GM06990 (cell line): ENCODE results near the gene AKNA.
"Not testable (repeated sequence)": the region's sequence is repeated elsewhere in the genome, so short reads cannot be mapped to it uniquely, and the experiment has no call there.

Experiments used
- DNase-seq: peaks from one replicate; pipeline ENCODE4 v3.0.0-alpha.2; 2011; ENCODE audit not compliant: insufficient read length; ENCODE audit errors: extremely low read depth
- H3K27me3 ChIP-seq: replicated peaks from 2 replicates; pipeline ENCODE4 v1.6.0; 2011; ENCODE audit warnings: low read length; ENCODE audit not compliant: control insufficient read depth, insufficient read depth
- H3K36me3 ChIP-seq: 2 replicates; pipeline ENCODE4 v1.5.1; 2011; ENCODE audit warnings: low read length; ENCODE audit not compliant: control insufficient read depth, insufficient read depth
- H3K4me3 ChIP-seq: replicated peaks from 2 replicates; pipeline ENCODE4 v1.5.1; 2011; ENCODE audit warnings: low read depth, mild to moderate bottlenecking, control low read depth, low read length
- TF ChIP-seq, protein P1 (sequence below): IDR thresholded peaks from 2 replicates; pipeline ENCODE4 v1.5.1; 2011; ENCODE audit warnings: low read length, control low read depth, mild to moderate bottlenecking, inconsistent platforms; ENCODE audit not compliant: insufficient read depth, poor library complexity, severe bottlenecking

Gene AKNA

DNA sequence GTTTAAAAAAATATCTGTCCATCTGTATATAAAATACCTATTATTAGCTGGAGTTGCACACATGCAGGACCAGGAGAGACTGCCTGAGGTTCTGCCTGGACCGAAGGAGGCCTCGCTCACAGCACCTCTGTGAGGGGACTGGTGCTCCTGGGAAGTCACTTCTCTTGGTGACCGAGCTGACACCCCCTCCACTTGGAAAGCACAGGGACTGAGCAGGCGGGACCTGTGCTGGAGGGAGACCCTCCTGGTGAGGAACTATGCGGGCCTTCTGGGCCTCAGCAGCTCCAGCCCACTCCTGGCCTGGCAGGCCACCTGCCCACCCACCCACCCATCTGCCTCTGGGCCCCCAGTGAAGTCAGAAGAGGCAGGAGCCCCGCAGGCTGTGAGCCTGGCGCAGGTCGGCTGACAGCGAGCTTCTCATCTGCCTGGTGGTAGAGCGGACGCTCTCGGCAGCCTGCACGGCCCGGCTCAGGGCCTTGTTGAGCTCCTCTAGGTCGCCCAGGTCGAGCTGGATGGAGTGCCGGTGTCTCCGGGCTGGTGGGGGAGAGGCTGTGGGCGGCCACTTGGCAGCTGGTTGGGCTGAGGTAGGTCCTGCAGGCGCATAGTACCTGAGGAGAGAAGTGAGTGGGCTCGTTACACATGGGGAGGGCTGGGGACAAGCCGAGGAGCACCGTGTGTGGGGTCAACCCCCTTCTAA, 50.9 kb downstream of the AKNA start:
- no peaks in the 10 kb centered on the region for H3K27me3 ChIP-seq
- peaks cover 49% of the 10 kb centered on the region for H3K36me3 ChIP-seq
- no peak overlapping the region for H3K4me3 ChIP-seq
- TF ChIP-seq, protein P1, sequence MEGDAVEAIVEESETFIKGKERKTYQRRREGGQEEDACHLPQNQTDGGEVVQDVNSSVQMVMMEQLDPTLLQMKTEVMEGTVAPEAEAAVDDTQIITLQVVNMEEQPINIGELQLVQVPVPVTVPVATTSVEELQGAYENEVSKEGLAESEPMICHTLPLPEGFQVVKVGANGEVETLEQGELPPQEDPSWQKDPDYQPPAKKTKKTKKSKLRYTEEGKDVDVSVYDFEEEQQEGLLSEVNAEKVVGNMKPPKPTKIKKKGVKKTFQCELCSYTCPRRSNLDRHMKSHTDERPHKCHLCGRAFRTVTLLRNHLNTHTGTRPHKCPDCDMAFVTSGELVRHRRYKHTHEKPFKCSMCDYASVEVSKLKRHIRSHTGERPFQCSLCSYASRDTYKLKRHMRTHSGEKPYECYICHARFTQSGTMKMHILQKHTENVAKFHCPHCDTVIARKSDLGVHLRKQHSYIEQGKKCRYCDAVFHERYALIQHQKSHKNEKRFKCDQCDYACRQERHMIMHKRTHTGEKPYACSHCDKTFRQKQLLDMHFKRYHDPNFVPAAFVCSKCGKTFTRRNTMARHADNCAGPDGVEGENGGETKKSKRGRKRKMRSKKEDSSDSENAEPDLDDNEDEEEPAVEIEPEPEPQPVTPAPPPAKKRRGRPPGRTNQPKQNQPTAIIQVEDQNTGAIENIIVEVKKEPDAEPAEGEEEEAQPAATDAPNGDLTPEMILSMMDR, result no peak
- no peak for DNase-seq

DNA sequence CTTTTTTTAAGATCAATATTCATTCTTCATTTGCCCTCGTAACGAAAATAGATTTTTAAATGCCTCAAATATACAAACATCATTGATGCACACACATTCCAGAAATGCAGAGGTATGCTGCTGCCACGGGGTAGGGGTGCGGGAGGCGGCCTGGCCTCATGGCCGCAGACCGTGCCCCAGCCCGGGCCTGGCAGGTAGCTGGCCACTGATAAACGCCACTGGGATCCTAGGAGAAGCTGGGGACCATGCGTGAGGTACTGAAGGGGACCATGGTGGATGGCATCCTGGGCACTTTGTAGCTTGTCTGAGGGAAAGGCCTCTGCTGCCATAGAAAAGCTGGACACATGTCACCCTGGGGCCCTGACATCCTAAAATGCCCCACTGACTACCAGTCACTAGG, 51.6 kb downstream of the AKNA start:
- H3K36me3 ChIP-seq, result peaks cover 43% of the 10 kb centered on the region
- no peak for DNase-seq
- no peak overlapping the region for H3K4me3 ChIP-seq
- H3K27me3 ChIP-seq, result no peaks in the 10 kb centered on the region
- TF ChIP-seq, protein P1, result no peak

DNA sequence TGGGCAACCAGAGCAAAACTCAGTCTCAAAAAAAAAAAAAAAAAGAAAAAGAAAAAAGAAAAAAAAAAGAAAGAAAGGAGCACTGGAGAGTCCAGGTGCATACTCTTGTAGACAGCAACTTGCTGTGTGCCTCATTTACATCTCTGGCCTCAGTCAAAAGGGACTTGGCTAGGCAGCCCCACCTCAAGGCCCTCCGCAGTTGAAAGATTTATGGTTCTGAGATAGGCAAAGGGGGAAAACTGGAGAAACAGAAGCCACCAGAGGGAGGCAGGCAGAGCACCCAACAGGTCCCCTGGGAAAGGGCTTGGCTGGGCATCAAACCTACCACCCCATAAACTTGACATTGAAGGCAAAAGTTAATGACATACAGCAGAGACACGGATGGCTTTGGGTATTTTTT, 52.0 kb downstream of the AKNA start:
- Histone ChIP-seq H3K4me3 (no peak overlapping the region), H3K36me3 (peaks cover 41% of the 10 kb centered on the region), H3K27me3 (no peaks in the 10 kb centered on the region)
- TF ChIP-seq, protein P1, result no peak
- no peak for DNase-seq

DNA sequence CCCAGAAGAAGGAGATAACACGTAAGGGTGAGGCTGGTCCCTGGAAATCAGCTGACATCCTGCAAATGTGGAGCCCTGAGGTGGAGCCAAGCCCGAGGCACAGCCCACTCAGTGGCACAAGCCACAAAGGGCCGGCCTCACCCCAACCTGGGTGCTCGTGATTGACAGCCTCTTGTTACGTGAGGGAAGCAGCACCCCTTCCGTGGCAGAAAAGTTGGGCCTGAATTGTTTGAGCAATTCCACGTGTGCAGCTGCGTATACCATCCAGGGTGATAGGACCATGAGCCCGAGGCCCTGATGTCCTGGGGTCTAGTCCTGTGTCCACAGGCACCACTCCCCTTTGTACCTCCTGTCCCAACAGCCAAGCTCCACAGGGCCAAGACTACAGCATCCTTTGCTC, 53.3 kb downstream of the AKNA start:
- H3K27me3 ChIP-seq, result no peaks in the 10 kb centered on the region
- H3K36me3 ChIP-seq, result peaks cover 36% of the 10 kb centered on the region
- DNase-seq, result no peak
- TF ChIP-seq, protein P1, result no peak
- no peak overlapping the region for H3K4me3 ChIP-seq

DNA sequence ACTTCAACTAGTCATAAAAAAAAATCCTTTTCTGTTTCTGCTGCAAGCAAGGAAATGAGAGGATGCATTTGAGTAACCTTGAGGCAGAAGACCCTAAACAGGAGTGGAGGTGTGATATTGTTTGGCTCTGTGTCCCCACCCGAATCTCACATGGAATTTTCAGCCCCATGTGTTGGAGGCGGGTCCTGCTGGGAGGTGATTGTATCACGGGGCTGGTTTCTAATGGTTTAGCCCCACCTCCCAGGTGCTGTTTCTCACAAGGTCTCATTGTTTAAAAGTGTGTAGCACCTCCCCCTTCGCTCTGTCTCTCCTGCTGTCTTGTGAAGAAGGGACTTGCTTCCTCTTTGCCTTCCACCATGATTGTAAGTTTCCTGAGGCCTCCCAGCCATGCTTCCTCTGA, 54.1 kb downstream of the AKNA start:
- DNase-seq, H3K27me3 ChIP-seq, H3K4me3 ChIP-seq: not testable (repeated sequence)
- peaks cover 32% of the 10 kb centered on the region for H3K36me3 ChIP-seq

DNA sequence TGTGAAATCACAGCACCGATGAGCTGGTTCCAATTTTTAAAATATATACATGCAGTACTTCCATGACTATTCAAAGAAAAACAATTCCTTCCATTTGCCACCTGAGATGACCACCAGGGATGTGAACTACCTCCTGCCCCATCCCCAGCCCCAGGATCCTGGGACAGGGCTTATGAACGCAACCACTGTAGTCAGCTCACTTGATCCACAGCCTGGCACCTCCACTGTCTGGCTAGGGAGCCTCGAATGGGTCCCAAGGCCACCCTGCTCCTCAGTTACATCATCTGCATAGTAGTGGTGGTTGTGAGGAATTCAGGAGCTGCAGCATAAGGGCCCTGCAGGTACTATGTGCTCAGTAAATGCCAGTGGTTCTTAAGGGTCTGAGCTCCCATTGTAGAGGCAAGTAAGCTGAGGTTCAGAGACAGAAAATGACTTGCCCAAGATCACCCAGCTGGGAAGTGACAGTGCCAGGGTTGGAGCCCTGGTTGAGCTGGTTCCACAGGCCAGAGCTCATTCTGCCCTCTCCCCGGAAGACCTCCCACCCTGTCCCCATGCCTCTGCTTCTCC, 55.2 kb downstream of the AKNA start:
- not testable (repeated sequence) for DNase-seq, H3K4me3 ChIP-seq, H3K27me3 ChIP-seq
- peaks cover 24% of the 10 kb centered on the region for H3K36me3 ChIP-seq

DNA sequence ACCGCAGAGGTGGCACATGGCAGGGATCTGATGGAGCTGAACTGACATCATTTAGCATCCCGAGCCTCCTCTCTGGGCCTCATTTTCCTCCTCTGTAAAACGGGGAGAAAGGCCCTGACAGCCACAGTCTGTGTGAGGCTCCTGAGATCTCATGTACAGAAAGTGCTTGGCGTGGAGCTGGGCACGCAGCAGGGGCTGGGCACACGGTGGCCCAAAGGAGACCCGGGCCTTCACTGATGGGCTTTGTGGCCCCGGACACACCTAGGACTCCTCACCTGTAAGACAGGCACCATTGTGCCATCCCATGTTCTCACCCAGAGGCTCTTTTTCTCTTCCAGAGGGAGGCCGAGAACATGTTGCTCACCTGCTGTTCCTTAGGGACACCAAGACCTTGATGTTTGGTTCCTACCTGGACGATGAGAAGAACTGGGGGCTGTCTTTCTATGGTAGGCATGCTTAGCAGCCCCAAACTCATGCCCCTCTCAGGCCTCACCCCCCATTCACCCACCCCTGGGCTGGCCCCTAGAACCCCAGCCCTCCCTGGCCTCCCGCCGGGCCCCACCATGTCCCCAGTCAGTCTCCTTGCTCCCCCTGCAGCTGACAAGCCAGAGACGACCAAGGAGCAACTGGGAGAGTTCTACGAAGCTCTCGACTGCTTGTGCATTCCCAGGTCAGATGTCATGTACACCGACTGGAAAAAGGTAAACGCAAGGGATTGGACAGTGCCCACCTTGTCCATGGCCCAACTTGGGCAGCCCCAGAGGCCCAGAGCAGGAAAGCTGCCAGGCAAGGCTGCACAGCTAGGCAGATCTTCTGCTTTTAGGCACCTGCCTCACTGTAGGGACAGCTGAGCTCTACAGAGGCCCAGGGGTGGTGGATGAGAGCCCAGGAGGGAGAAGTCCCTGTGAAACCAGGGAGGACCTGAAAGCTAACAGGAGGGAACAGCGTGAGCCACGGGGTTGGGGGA, 56.3 kb downstream of the AKNA start:
- H3K36me3 ChIP-seq, result peaks cover 18% of the 10 kb centered on the region
- H3K27me3 ChIP-seq, H3K4me3 ChIP-seq, DNase-seq: not testable (repeated sequence)
